Skeletal muscle tissue (tissue), 4 donors: Measurements from ENCODE around the gene PDSS2. TPM values are rescaled to one million over a fixed set of nuclear protein-coding genes. Genes with fewer than 3 reads are reported as not detected.

ENCODE experiments used
- H3K27ac ChIP-seq: one replicate; pipeline ENCODE4 v1.7.0; 2013; ENCODE audit warnings: mild to moderate bottlenecking, low read depth, low read length, inconsistent platforms
- H3K27me3 ChIP-seq, 3 donors: one replicate each; pipeline ENCODE4 v1.7.0; 2013; ENCODE audit warnings: low read length in 3 of 3; ENCODE audit not compliant: control insufficient read depth in 3 of 3, insufficient read depth in 3 of 3
- H3K36me3 ChIP-seq, 3 donors: one replicate each; pipeline ENCODE4 v1.7.0; 2013; ENCODE audit warnings: low read length in 3 of 3; ENCODE audit not compliant: control insufficient read depth in 3 of 3, insufficient read depth in 3 of 3
- H3K4me1 ChIP-seq, 3 donors: one replicate each; pipeline ENCODE4 v1.7.0; 2013; ENCODE audit warnings: low read length in 3 of 3, mild to moderate bottlenecking in 3 of 3; ENCODE audit not compliant: control insufficient read depth in 3 of 3, insufficient read depth in 3 of 3
- H3K4me3 ChIP-seq, 3 donors: one replicate each; pipeline ENCODE4 v1.7.0; 2013; ENCODE audit warnings: low read length in 3 of 3
- H3K9ac ChIP-seq, 3 donors: one replicate each; pipeline ENCODE4 v1.7.0; 2013; ENCODE audit warnings: low read length in 3 of 3, mild to moderate bottlenecking in 3 of 3, moderate library complexity in 2 of 3, low read depth in 1 of 3
- H3K9me3 ChIP-seq, 3 donors: one replicate each; pipeline ENCODE4 v1.7.0; 2013; ENCODE audit warnings: low read length in 3 of 3; ENCODE audit not compliant: control insufficient read depth in 3 of 3
- total RNA-seq: library from RNA; depleted of rRNA; stranded (reverse); fragments of >200 nt; gene quantifications from one replicate; pipeline ENCODE4 v1.2.3, GENCODE V29; 2014
- donor health status: Osteomylitis.

PDSS2 gene
- total RNA-seq, 1 donor from 2014 or later: 6.8 TPM

DNA sequence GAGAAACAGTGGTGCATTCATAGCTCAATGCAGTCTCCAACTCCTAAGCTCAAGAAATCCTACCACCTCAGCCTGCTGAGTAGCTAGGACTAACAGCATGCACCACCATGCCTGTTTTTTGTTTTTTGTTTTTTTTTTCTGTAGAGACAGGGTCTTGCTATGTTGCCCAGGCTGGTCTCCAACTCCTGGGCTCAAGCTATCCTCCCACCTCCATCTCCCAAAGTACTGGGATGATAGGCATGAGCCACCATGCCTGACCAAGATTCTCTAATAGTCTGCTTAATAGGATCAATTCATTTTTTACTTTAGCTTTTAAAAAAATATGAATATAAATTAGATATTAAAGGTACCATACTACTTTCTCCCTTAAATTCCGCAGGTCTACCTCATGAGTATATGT is 191.7 kb downstream of the PDSS2 start:
- no peaks in the 10 kb centered on the region for H3K9me3 ChIP-seq
- H3K27ac ChIP-seq: no peak overlapping the region
- no peak overlapping the region for H3K4me3 ChIP-seq
- H3K27me3 ChIP-seq: no peaks in the 10 kb centered on the region
- no peaks in the 10 kb centered on the region for H3K4me1 ChIP-seq
- peaks cover 0 to 3% (median 0%) of the 10 kb centered on the region in 3 donors for H3K36me3 ChIP-seq
- no peak overlapping the region for H3K9ac ChIP-seq

DNA sequence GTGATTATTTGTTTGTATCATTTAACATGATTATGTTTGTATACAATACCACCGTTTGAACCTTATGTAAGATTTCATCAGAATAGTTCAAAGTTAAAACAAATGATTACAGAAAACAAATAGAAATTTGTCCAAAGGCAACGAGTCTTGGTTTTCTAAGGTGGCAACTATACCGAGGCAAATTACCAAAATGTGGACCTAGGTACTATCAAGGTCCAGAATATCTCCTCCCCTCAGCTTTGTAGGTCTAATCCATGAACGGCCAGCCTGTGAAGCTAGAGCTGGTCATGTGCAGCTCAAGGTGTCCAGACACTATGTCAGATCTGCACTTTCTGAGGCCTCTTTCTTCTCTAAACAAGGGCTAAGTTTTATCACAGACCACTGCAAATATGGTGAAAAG is 192.4 kb downstream of the PDSS2 start:
- no peaks in the 10 kb centered on the region for H3K27me3 ChIP-seq
- no peaks in the 10 kb centered on the region for H3K9me3 ChIP-seq
- H3K4me1 ChIP-seq: no peaks in the 10 kb centered on the region
- peaks cover 0 to 3% (median 0%) of the 10 kb centered on the region in 3 donors for H3K36me3 ChIP-seq
- H3K27ac ChIP-seq: no peak overlapping the region
- no peak overlapping the region for H3K4me3 ChIP-seq
- H3K9ac ChIP-seq: no peak overlapping the region

DNA sequence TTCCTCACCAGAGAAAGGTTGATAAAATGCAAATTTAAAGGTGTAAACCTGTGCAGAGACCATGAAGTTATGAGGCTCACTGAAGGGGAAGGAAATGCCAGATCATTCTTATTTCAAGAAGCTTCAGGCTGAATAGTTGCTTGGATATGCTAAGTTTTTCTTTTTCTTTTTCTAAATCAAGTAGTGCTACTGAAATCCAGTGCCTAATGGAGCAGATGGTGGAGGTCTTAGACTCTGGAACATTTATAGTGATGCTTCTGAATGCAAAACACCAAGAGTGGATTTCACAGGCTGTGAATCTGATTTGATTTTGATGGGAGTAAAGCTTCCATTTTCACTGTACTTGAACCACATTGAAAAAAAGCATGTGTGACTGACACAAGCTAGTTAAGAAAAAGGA is 192.8 kb downstream of the PDSS2 start:
- Histone ChIP-seq H3K27me3 (no peaks in the 10 kb centered on the region), H3K36me3 (peaks cover 0 to 3% (median 0%) of the 10 kb centered on the region in 3 donors), H3K4me3 (no peak overlapping the region), H3K27ac (no peak overlapping the region), H3K4me1 (no peaks in the 10 kb centered on the region), H3K9me3 (no peaks in the 10 kb centered on the region), H3K9ac (no peak overlapping the region)

DNA sequence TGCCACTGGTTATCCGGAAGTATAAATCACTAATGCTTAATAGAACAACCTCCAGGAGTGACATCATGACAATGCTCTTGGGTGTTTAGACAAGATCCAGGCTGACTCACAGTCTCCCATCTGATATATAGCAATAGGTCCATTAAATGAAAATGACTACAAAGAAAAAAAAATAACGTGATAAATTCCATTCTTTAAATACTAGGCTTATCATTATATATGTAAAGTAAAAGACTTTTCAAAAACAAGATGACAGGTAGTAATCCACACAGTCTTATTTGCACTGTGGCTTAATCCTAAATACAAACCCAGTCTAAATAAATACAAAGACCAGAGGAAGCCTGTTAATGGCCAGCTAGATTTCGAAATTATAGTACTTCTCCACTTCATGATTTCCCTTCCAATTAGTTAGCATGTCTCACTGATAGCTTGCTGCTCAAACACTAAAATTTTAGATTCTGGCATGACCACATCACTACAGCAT is 195.0 kb downstream of the PDSS2 start:
- no peaks in the 10 kb centered on the region for H3K9me3 ChIP-seq
- no peaks in the 10 kb centered on the region for H3K4me1 ChIP-seq
- no peak overlapping the region for H3K9ac ChIP-seq
- no peaks in the 10 kb centered on the region for H3K27me3 ChIP-seq
- no peak overlapping the region for H3K4me3 ChIP-seq
- H3K36me3 ChIP-seq: no peaks in the 10 kb centered on the region
- no peak overlapping the region for H3K27ac ChIP-seq

DNA sequence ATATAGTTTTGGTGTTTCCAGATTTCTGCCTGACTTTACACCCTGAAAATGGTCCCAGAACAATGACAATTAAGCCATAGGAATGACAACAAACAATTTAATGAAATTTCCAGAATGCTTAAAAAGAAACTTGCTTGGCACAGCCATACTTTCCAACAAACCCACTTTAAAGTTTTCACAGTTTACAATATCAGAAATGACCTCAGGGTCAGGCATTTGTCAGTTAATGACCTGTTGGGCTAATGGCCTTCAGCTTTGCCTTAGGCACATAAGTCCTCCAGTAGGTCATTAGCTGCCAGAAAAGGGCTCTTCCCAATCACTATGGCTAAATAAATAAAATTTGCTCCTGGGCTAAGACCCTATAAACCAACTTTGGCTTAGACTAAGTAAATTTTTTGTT is 199.4 kb downstream of the PDSS2 start:
- Histone ChIP-seq H3K4me3 (no peak overlapping the region), H3K9ac (no peak overlapping the region), H3K36me3 (no peaks in the 10 kb centered on the region), H3K27me3 (no peaks in the 10 kb centered on the region), H3K27ac (no peak overlapping the region), H3K9me3 (no peaks in the 10 kb centered on the region), H3K4me1 (no peaks in the 10 kb centered on the region)

DNA sequence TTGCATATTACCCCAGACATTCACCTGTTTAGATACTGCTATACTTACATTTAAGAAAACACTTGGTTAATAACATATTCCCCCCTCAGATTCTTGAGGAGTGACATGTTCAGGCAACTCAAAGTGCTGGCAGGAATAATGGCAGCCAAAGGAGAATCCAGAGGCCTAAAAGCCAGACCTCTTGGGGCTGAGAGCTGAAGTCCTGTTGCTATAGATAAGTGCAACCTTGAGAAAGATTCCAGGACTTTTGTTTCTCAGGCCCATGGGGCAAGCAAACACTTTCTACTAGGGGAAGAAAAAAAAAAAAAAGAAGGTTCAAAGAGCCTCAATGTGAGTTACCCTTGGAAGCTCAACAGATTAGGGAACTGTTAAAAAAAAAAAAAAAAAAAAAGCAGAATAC is 211.2 kb downstream of the PDSS2 start:
- H3K9ac ChIP-seq: no peak overlapping the region
- H3K27ac ChIP-seq: no peak overlapping the region
- no peaks in the 10 kb centered on the region for H3K9me3 ChIP-seq
- H3K4me3 ChIP-seq: no peak overlapping the region
- H3K27me3 ChIP-seq: no peaks in the 10 kb centered on the region
- H3K36me3 ChIP-seq: peaks cover 0 to 2% (median 0%) of the 10 kb centered on the region in 3 donors
- H3K4me1 ChIP-seq: no peaks in the 10 kb centered on the region

DNA sequence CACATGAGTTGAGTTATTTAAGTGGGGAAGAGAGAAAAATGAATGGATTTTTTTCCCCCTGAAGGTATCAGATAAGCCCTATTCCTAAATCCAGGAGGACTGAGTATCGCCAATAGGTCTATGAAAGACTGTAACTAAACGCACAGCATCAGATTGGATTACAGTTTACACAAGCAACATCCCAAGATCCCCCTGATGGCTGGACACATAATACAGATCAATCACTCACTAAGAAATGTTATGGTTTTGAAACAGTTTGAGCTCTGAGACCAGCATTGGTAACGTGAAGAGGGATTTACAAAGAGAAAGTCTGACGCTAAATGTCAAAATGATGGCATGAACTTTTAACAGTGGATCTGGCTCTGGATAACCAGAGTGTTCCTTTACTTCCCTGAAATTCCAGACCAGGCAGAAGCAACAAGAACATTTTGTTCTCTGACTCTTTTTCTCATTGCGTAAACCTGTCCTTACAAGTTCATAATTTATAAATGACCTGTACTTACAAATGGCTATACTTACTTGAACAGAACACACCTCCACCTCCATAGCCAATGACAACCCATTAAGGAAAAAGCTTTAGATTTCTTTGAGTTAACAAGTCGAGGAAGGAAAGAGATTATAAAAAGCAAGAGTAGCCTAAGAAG is 212.3 kb downstream of the PDSS2 start:
- H3K4me1 ChIP-seq: no peaks in the 10 kb centered on the region
- no peaks in the 10 kb centered on the region for H3K27me3 ChIP-seq
- H3K27ac ChIP-seq: no peak overlapping the region
- no peak overlapping the region for H3K9ac ChIP-seq
- peaks cover 0 to 2% (median 0%) of the 10 kb centered on the region in 3 donors for H3K36me3 ChIP-seq
- no peaks in the 10 kb centered on the region for H3K9me3 ChIP-seq
- H3K4me3 ChIP-seq: no peak overlapping the region

DNA sequence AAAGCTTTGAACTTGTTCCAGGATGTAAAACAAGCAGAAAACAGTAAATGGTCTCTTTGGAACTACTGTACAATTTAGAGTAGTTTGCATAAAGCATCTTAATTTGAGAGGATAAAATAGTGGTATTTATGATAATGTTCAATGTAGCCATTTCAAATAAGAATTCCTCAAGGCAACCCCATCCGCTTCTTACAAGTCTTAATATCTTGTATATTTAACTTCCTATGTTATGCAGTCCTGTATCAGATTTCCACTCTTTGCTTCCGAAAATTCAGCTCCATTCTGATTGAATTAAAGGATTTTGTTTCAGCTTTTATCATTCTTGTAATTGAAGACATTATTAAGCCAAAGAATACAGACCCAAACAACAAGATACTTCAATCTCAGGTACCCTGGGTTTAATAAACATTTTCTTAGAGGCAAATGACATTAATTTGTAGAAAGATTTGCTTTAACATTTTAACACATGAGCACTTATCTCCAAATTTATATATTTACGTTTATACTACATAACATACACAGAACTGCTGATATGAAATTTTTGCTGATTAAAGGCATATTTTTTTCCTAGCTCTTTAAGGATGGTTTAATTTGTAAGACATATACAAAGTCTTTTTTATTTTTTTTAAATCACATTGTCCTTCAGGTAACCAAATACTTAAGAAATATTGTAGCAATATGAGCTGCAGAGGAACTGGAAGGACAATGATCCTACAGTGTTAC is 213.0 kb downstream of the PDSS2 start:
- no peaks in the 10 kb centered on the region for H3K27me3 ChIP-seq
- H3K4me1 ChIP-seq: no peaks in the 10 kb centered on the region
- H3K9ac ChIP-seq: no peak overlapping the region
- no peak overlapping the region for H3K4me3 ChIP-seq
- H3K27ac ChIP-seq: no peak overlapping the region
- peaks cover 0 to 2% (median 0%) of the 10 kb centered on the region in 3 donors for H3K36me3 ChIP-seq
- no peaks in the 10 kb centered on the region for H3K9me3 ChIP-seq

DNA sequence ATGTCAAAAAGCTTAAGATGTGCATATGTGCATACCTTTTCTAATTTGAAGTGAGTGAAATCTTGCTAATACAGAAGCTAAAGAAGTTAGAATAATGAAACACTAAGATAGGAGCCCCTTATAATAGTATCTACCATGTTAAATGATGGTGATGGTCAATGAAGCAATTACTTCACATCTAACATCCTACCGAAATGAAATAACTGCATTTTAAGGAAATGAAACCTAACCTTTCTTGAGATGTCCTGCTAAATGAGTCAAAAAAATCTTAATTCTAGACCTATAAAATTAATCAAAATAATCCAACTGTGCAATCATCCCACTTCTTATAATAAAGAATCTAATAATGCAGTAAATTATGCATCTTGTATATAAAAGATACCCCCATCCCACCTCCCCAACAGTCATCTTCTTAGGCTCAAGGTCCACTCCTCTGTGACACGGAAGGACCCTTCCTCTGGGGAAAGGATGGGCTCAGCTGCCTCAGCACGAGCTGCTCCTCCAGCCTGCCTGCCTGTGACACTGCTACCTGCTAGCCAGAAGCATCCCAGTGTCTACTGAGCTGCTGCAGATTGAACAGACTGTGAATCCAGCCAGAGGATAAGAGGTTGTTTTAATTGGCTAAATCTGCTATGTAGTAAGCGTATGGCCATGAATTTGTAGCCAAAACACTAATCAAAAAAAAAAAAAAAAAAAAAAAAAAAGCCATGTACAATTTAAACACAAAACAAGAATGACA is 214.5 kb downstream of the PDSS2 start:
- H3K27ac ChIP-seq: no peak overlapping the region
- no peaks in the 10 kb centered on the region for H3K9me3 ChIP-seq
- H3K4me1 ChIP-seq: no peaks in the 10 kb centered on the region
- no peaks in the 10 kb centered on the region for H3K27me3 ChIP-seq
- peaks cover 0 to 2% (median 0%) of the 10 kb centered on the region in 3 donors for H3K36me3 ChIP-seq
- H3K4me3 ChIP-seq: no peak overlapping the region
- no peak overlapping the region for H3K9ac ChIP-seq
